PC-9 (cell line): Measurements from ENCODE around the gene PROC. TPM values are rescaled to one million over a fixed set of nuclear protein-coding genes. Genes with fewer than 3 reads are reported as not detected.

Experiments
- BruUV-seq: library from RNA; stranded (reverse); fragments of 400-500 nt; replicated peaks from 2 replicates; lab custom pipeline; 2021; lab: Mats Ljungman, UMichigan
- CTCF ChIA-PET: fragments of 300-600 bp; sonication (Branson Sonifier 250); formaldehyde crosslinking; loops from one replicate; lab custom pipeline; 2022; ENCODE audit warnings: antibody characterized with exemption; lab: Charles Lee
- POLR2A ChIA-PET: fragments of 300-600 bp; sonication (Branson Sonifier 250); formaldehyde crosslinking; loops from one replicate; lab custom pipeline; 2022; ENCODE audit warnings: antibody characterized with exemption; ENCODE audit not compliant: unreplicated experiment; lab: Charles Lee
- DNase-seq, 2 experiments: peaks; one replicate each; pipeline versions ENCODE4 v3.0.0 to v3.0.0-alpha.2; 2015 to 2022; ENCODE audit warnings: mixed read lengths in 1 of 2
- H2AFZ ChIP-seq: fragments of 200-600 bp; sonication (generic); 2 replicates; pipeline ENCODE4 v1.8.1; 2017; ENCODE audit warnings: antibody characterized with exemption
- H3F3A ChIP-seq: fragments of 200-600 bp; sonication (generic); 2 replicates; pipeline ENCODE4 v1.8.1; 2017; ENCODE audit warnings: antibody characterized with exemption, mild to moderate bottlenecking, low read depth; ENCODE audit not compliant: insufficient read depth
- H3K27ac ChIP-seq: fragments of 200-600 bp; sonication (generic); 2 replicates; pipeline ENCODE4 v1.6.1; 2016; ENCODE audit warnings: mixed run types
- H3K27me3 ChIP-seq: fragments of 200-600 bp; sonication (generic); 2 replicates; pipeline ENCODE4 v1.6.1; 2016; ENCODE audit warnings: low read depth, mixed run types; ENCODE audit not compliant: insufficient read depth
- H3K36me3 ChIP-seq: fragments of 200-600 bp; sonication (generic); 2 replicates; pipeline ENCODE4 v1.6.1; 2016; ENCODE audit warnings: low read depth, mixed run types
- H3K4me1 ChIP-seq: fragments of 200-600 bp; sonication (generic); replicated peaks from 2 replicates; pipeline ENCODE4 v1.6.1; 2016; ENCODE audit warnings: mixed run types; ENCODE audit not compliant: insufficient read depth
- H3K4me2 ChIP-seq: fragments of 200-600 bp; sonication (generic); 2 replicates; pipeline ENCODE4 v1.6.1; 2017; ENCODE audit warnings: mixed run types
- H3K4me3 ChIP-seq: fragments of 200-600 bp; sonication (generic); 2 replicates; pipeline ENCODE4 v1.6.1; 2016; ENCODE audit warnings: mixed run types
- H3K79me2 ChIP-seq: fragments of 200-600 bp; sonication (generic); 2 replicates; pipeline ENCODE4 v1.6.1; 2017; ENCODE audit warnings: low read depth, mixed run types
- H3K9me2 ChIP-seq: fragments of 200-600 bp; sonication (generic); 2 replicates; pipeline ENCODE4 v1.8.1; 2017; ENCODE audit warnings: mild to moderate bottlenecking; ENCODE audit not compliant: insufficient read depth
- H3K9me3 ChIP-seq: fragments of 200-600 bp; sonication (generic); 2 replicates; pipeline ENCODE4 v1.8.1; 2016; ENCODE audit warnings: low read depth; ENCODE audit not compliant: insufficient read depth
- H4K20me1 ChIP-seq: fragments of 200-600 bp; sonication (generic); 2 replicates; pipeline ENCODE4 v1.8.1; 2017; ENCODE audit not compliant: insufficient read depth
- EZH2 ChIP-seq: fragments of 200-600 bp; sonication (generic); IDR thresholded peaks from 2 replicates; pipeline ENCODE4 v1.8.0; 2017; ENCODE audit warnings: antibody characterized with exemption, low read depth
- intact Hi-C: fragments of 100-400 bp; cut with micrococcal nuclease; formaldehyde crosslinking; loops from one replicate; pipeline ENCODE4 v1.10.0; 2022; ENCODE audit not compliant: unreplicated experiment
- total RNA-seq: library from RNA; stranded (reverse); gene quantifications from 2 replicates; pipeline ENCODE4 v1.2.3, GENCODE V29; 2021
- TF ChIP-seq, protein P1 (sequence below): fragments of 200-600 bp; sonication (generic); conservative IDR thresholded peaks from 2 replicates; pipeline ENCODE4 v1.6.1; 2017; ENCODE audit warnings: mixed run types, antibody characterized with exemption, mild to moderate bottlenecking, moderate library complexity

The PROC gene
- total RNA-seq, 1 experiment from 2014 or later: 6.1 TPM

DNA sequence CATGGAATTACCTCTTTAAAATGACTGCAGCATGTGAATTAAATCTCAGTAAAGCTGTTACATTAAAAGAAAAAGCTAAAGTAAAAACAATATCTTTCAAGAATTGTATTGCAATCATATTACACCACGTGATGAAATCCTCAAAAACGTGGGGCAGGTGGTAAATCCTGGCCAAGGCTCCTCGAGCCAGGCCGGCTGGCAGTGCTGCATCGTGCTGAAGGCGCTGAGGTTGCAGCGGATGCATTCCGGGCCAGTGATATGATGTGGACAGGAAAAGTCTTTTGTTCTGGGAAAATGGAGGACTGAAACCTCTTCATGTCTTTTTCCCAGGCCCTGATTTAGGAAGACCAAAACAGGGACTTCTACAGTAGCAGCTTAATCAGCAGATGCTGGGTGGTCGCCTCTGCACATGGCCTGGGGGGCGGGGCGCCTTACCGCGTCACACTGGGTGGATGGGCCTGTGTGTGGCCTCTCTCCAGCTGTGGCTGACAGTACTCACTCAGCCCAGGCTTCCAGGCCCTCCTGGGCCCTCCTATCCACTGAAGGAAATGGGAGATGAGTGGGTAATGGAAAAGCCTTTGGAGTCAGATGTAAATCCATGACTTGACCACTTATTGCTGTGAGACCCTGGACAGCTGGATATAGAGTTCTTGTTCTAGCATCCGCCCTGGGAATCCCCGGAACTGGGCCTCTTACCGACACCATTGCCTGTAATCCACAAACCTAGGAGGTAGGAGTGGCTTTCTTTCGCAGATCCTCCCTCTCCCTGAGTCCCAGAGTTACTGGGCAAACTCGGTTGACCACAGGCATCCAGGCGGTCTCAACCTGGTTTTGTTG lies 45.1 kb downstream of the PROC start:
- Histone ChIP-seq H3K36me3 (no peaks in the 10 kb centered on the region), H3K4me3 (no peak overlapping the region), H3K4me2 (no peak overlapping the region), H3K79me2 (no peaks in the 10 kb centered on the region), H2AFZ (no peak overlapping the region), H3K9me2 (no peaks in the 10 kb centered on the region), H3K4me1 (no peaks in the 10 kb centered on the region), H4K20me1 (no peaks in the 10 kb centered on the region; the same call in 1 of the 2 replicates), H3K9me3 (no peaks in the 10 kb centered on the region), H3F3A (no peaks in the 10 kb centered on the region), H3K27me3 (no peaks in the 10 kb centered on the region), H3K27ac (no peak overlapping the region)
- intact Hi-C loops: no loop called here
- CTCF ChIA-PET: no interaction called here
- POLR2A ChIA-PET: no interaction called here
- no TSS peak for BruUV-seq
- DNase-seq: peak in 1 of 2 experiments; percentile 10
- no peak for TF ChIP-seq EZH2
- TF ChIP-seq, protein P1, sequence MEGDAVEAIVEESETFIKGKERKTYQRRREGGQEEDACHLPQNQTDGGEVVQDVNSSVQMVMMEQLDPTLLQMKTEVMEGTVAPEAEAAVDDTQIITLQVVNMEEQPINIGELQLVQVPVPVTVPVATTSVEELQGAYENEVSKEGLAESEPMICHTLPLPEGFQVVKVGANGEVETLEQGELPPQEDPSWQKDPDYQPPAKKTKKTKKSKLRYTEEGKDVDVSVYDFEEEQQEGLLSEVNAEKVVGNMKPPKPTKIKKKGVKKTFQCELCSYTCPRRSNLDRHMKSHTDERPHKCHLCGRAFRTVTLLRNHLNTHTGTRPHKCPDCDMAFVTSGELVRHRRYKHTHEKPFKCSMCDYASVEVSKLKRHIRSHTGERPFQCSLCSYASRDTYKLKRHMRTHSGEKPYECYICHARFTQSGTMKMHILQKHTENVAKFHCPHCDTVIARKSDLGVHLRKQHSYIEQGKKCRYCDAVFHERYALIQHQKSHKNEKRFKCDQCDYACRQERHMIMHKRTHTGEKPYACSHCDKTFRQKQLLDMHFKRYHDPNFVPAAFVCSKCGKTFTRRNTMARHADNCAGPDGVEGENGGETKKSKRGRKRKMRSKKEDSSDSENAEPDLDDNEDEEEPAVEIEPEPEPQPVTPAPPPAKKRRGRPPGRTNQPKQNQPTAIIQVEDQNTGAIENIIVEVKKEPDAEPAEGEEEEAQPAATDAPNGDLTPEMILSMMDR: no peak

DNA sequence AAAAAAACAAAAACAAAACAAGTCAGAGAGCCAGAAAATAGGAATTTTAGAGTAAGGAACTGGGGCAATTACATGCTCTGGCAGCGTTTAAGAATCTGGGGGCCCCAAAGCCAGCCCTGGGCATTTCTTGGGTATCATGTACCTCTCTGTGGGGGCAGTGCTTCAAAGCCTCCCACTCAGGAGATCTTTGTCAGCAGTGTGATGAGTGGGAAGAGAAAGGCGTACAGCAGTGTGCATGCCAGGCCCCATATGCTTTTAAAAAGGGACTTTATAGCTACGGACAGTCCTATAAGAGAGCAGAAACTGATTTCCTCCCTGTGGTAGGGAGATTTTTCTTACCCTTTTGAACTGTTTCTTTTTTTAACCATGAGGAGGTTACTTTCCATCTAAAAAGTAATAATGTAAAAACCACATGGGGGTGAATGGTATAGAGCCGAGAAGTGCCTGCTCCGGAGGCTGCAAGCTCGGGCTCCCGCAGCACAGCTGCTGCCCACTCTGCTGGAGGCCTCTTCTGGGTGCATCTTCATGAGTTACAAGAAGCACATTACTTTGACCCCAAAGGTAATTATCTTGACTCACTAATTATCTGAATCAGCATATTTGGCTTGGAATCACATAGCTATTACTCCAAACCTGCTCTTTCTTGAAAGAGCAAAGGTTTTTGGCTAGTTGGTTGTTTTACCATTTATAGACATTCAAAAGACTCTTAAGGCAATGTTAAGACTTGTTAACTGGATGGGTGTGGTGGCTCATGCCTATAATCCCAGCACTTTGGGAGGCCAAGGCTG lies 46.4 kb downstream of the PROC start:
- H3K9me3 ChIP-seq: no peaks in the 10 kb centered on the region
- no peaks in the 10 kb centered on the region; the same call in 1 of the 2 replicates for H4K20me1 ChIP-seq
- no peaks in the 10 kb centered on the region for H3K9me2 ChIP-seq
- CTCF ChIA-PET: interaction anchor here (0.6 kb wide), 1 partner anchor 137 kb away, joined by 7 read pairs; no protein-coding TSS in a partner anchor
- H3K27me3 ChIP-seq: no peaks in the 10 kb centered on the region
- no peak overlapping the region for H3K4me3 ChIP-seq
- intact Hi-C loops: no loop called here
- H3K79me2 ChIP-seq: no peaks in the 10 kb centered on the region
- H3K4me1 ChIP-seq: no peaks in the 10 kb centered on the region
- DNase-seq: peak in 1 of 2 experiments; percentile 6
- TF ChIP-seq, protein P1: no peak
- TF ChIP-seq EZH2: no peak
- H3K4me2 ChIP-seq: no peak overlapping the region
- no peaks in the 10 kb centered on the region for H3K36me3 ChIP-seq
- no peak overlapping the region for H2AFZ ChIP-seq
- H3K27ac ChIP-seq: no peak overlapping the region
- H3F3A ChIP-seq: no peaks in the 10 kb centered on the region
- POLR2A ChIA-PET: no interaction called here
- no TSS peak for BruUV-seq

DNA sequence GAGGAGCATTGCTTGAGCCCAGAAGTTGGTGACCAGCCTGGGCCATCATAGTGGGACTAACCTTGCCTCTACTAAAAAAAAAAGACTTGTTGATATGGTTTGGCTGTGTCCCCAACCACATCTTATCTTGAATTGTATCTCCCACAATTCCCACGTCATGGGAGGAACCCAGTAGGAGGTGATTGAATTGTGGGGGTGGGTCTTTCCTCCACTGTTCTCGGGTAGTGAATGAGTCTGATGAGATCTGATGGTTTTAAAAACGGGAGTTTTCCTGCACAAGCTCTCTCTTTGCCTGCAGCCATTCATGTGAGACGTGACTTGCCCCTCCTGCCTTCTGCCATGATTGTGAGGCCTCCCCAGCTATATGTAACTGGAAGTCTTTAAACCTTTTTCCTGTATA lies 47.0 kb downstream of the PROC start:
- H3K9me2 ChIP-seq: no peaks in the 10 kb centered on the region
- H3K27me3 ChIP-seq: no peaks in the 10 kb centered on the region
- no peak overlapping the region for H3K27ac ChIP-seq
- no TSS peak for BruUV-seq
- no peak overlapping the region for H3K4me2 ChIP-seq
- ChIA-PET CTCF (no interaction called here), POLR2A (no interaction called here)
- H3K79me2 ChIP-seq: no peaks in the 10 kb centered on the region
- no peaks in the 10 kb centered on the region for H3F3A ChIP-seq
- H2AFZ ChIP-seq: no peak overlapping the region
- no peaks in the 10 kb centered on the region for H3K36me3 ChIP-seq
- TF ChIP-seq, protein P1: no peak
- TF ChIP-seq EZH2: no peak
- peak in 1 of 2 experiments; percentile 8 for DNase-seq
- H3K4me3 ChIP-seq: no peak overlapping the region
- intact Hi-C loops: no loop called here
- H4K20me1 ChIP-seq: no peaks in the 10 kb centered on the region; the same call in 1 of the 2 replicates
- no peaks in the 10 kb centered on the region; the same call in 1 of the 2 replicates for H3K9me3 ChIP-seq
- H3K4me1 ChIP-seq: no peaks in the 10 kb centered on the region
